ENCODE data around the gene IL1B. TPM values are rescaled to one million over a fixed set of nuclear protein-coding genes. Genes with fewer than 3 reads are reported as not detected.

Gene IL1B
- total and polyA plus RNA-seq, 2 experiments from 2014 or later = 1.1 to 2.4 TPM

DNA sequence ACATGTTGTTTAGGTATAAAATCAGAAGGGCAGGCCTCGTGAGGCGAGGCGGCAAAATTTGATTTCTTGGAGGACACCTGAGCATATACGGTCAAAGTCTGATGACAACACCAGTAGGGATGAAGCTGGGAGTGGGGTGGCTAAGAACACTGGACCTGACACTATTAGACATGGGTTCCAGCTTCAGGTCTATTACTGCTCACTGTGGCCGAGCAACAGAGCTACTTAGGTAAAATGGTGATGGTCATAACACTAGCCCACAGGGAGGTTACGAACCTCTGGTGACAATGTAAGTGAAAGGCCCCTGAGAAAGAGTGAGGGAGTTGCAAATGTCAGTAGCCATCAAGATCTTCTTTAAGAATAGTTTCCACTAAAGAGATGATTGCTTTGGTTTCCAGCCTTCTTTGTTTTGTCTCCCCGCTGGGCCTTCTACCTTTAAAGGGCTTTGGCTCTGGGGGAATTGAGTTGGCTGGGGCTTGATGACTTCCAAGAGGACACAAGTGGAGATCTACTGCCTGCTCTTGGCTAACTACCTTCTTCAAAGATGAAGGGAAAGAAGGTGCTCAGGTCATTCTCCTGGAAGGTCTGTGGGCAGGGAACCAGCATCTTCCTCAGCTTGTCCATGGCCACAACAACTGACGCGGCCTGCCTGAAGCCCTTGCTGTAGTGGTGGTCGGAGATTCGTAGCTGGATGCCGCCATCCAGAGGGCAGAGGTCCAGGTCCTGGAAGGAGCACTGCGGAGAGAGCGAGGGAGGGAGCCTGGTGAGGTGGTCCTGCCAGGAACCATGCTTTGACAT is 3.5 kb downstream of the IL1B start:
- H4K20me1 ChIP-seq (ENCODE audit: insufficient read depth, poor library complexity, severe bottlenecking) = no peaks in the 10 kb centered on the region
- no peak overlapping the region for H3K4me2 ChIP-seq
- H3K4me3 ChIP-seq = no peak overlapping the region
- peaks cover 33% of the 10 kb centered on the region for H3K4me1 ChIP-seq (ENCODE audit: insufficient read depth)
- TF ChIP-seq EZH2phosphoT487 (IDR thresholded peaks at IDR 0.05; ENCODE audit: low read depth, severe bottlenecking, unreplicated experiment) (no peak), EZH2 (IDR thresholded peaks at IDR 0.05; ENCODE audit: borderline replicate concordance) (no peak)
- TF ChIP-seq, protein P1, sequence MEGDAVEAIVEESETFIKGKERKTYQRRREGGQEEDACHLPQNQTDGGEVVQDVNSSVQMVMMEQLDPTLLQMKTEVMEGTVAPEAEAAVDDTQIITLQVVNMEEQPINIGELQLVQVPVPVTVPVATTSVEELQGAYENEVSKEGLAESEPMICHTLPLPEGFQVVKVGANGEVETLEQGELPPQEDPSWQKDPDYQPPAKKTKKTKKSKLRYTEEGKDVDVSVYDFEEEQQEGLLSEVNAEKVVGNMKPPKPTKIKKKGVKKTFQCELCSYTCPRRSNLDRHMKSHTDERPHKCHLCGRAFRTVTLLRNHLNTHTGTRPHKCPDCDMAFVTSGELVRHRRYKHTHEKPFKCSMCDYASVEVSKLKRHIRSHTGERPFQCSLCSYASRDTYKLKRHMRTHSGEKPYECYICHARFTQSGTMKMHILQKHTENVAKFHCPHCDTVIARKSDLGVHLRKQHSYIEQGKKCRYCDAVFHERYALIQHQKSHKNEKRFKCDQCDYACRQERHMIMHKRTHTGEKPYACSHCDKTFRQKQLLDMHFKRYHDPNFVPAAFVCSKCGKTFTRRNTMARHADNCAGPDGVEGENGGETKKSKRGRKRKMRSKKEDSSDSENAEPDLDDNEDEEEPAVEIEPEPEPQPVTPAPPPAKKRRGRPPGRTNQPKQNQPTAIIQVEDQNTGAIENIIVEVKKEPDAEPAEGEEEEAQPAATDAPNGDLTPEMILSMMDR (IDR thresholded peaks at IDR 0.05; ENCODE audit: poor library complexity) = no peak
- WGBS (ENCODE audit: low lambda C conversion rate, missing lambda C conversion rate) = 93% methylated on average over 14 of the region's 14 CpGs
- no peaks in the 10 kb centered on the region for H3K9me3 ChIP-seq (ENCODE audit: low read depth)
- H3K36me3 ChIP-seq (replicated peaks; ENCODE audit: insufficient read depth, low read depth) = no peaks in the 10 kb centered on the region
- no peak overlapping the region for H2AFZ ChIP-seq
- no peaks in the 10 kb centered on the region for H3K79me2 ChIP-seq
- H3K9me2 ChIP-seq (replicated peaks; ENCODE audit: insufficient read depth) = no peaks in the 10 kb centered on the region
- no peak overlapping the region for H3K27ac ChIP-seq
- no peaks in the 10 kb centered on the region for H3K27me3 ChIP-seq
- DNase-seq (ENCODE audit: low spot score) = no peak

DNA sequence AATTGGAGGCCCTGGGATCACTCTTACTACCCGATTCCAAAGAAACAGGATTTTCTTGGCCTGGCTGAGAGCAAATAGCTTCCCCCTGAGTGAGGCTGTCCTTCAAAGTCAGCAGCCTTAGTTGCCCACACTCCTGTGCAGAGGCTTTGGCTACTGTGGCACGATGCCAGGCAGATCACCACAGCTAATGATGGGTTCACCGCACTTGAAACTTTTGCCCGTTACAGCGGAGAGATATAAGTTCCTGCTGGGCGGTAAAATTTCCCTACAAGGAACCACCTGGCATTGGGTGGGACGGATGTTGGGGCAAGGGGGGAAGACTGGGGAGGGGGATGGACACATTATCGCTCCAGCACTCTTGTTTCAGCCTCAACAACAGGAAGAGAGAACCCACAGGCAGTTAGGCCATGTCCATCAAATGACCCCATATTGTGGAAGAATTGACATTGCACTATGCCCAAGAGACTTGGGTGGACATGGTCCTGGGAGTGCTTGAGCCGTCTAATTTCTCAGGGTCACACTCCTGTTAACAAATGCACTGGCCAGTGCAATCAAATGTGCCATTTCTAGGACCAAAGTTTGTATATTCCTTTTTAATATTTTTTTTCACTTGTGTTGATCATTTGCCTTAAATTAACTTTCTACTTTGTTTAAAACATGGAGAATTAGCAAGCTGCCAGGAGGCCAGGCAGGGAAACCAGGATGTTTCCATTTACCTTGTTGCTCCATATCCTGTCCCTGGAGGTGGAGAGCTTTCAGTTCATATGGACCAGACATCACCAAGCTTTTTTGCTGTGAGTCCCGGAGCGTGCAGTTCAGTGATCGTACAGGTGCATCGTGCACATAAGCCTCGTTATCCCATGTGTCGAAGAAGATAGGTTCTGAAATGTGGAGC is 4.4 kb downstream of the IL1B start:
- Histone ChIP-seq H3K36me3 (replicated peaks; ENCODE audit: insufficient read depth, low read depth) (no peaks in the 10 kb centered on the region), H3K27me3 (no peaks in the 10 kb centered on the region), H3K27ac (no peak overlapping the region), H3K4me1 (ENCODE audit: insufficient read depth) (peaks cover 33% of the 10 kb centered on the region), H3K79me2 (no peaks in the 10 kb centered on the region), H4K20me1 (ENCODE audit: insufficient read depth, poor library complexity, severe bottlenecking) (no peaks in the 10 kb centered on the region), H3K9me3 (ENCODE audit: low read depth) (no peaks in the 10 kb centered on the region), H3K4me3 (no peak overlapping the region), H2AFZ (no peak overlapping the region), H3K4me2 (no peak overlapping the region), H3K9me2 (replicated peaks; ENCODE audit: insufficient read depth) (no peaks in the 10 kb centered on the region)
- no peak for TF ChIP-seq EZH2 (IDR thresholded peaks at IDR 0.05; ENCODE audit: borderline replicate concordance)
- TF ChIP-seq EZH2phosphoT487 (IDR thresholded peaks at IDR 0.05; ENCODE audit: low read depth, severe bottlenecking, unreplicated experiment) = no peak
- TF ChIP-seq, protein P1 (IDR thresholded peaks at IDR 0.05; ENCODE audit: poor library complexity) = no peak
- DNase-seq (ENCODE audit: low spot score) = no peak
- 95% methylated on average over 15 of the region's 15 CpGs for WGBS (ENCODE audit: low lambda C conversion rate, missing lambda C conversion rate)

DNA sequence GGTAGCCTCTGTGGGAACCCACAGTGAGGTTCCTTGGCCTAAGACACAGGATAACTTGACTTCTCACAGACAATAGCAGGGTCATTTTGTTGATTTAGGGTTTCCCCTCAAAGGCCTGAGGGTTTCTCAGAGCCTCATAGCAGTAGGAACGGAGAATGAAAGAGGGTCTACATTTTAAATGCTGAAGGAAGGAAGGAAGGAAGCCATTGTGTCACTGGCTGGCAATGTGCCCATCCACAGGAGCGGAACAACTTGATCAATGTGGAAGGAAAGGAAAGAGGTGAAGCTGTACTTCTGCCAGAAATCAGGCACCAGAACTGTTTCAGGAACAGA is 5.1 kb downstream of the IL1B start:
- Histone ChIP-seq H3K27me3 (no peaks in the 10 kb centered on the region), H3K4me1 (ENCODE audit: insufficient read depth) (peaks cover 27% of the 10 kb centered on the region), H3K4me3 (no peak overlapping the region), H3K27ac (no peak overlapping the region), H3K9me2 (replicated peaks; ENCODE audit: insufficient read depth) (no peaks in the 10 kb centered on the region), H3K79me2 (no peaks in the 10 kb centered on the region), H3K9me3 (ENCODE audit: low read depth) (no peaks in the 10 kb centered on the region), H3K36me3 (replicated peaks; ENCODE audit: insufficient read depth, low read depth) (no peaks in the 10 kb centered on the region), H2AFZ (no peak overlapping the region), H3K4me2 (no peak overlapping the region), H4K20me1 (ENCODE audit: insufficient read depth, poor library complexity, severe bottlenecking) (no peaks in the 10 kb centered on the region)
- WGBS (ENCODE audit: low lambda C conversion rate, missing lambda C conversion rate) = 100% methylated on average over 2 of the region's 2 CpGs
- no peak for DNase-seq (ENCODE audit: low spot score)
- TF ChIP-seq, protein P1 (IDR thresholded peaks at IDR 0.05; ENCODE audit: poor library complexity) = no peak
- TF ChIP-seq EZH2phosphoT487 (IDR thresholded peaks at IDR 0.05; ENCODE audit: low read depth, severe bottlenecking, unreplicated experiment) (no peak), EZH2 (IDR thresholded peaks at IDR 0.05; ENCODE audit: borderline replicate concordance) (no peak)
